ENCODE results near the gene ZFP92. TPM values are rescaled to one million over a fixed set of nuclear protein-coding genes. Genes with fewer than 3 reads are reported as not detected.
"Not testable (repeated sequence)": the region's sequence is repeated elsewhere in the genome, so short reads cannot be mapped to it uniquely, and the experiment has no call there.

Gene ZFP92
- total and polyA plus RNA-seq, 10 of the 15 experiments (the other 5 are each of a cell fraction or from before 2014, with no cell fraction given): 0.02 to 1.6 (median 0.09) TPM; not detected in 2

DNA sequence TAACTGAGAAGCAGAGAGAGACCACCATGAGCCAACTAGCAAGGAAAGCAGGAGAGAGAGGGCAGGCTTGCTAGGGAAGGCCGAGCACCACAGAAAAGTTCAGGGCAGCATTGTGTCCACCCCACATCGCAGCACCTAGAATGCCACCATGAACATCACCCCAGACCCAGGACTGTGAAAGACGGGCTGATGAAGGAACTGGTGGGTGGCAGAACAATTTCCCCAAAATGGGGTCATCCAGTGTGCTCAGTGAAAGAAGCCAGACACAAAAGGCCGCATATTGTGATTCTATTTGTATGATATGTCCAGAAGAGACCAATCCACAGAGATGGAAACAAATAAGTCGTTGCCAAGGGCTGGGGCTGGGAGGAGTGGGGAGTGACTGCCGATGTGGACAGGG, 26.9 kb upstream of the ZFP92 start (continued):
- TF ChIP-seq ASH2L (IDR thresholded peaks at IDR 0.05; ENCODE audit: borderline replicate concordance, low read depth): no peak
- no peak for TF ChIP-seq SMAD1 (IDR thresholded peaks at IDR 0.05; ENCODE audit: low read depth, partially characterized antibody)
- TF ChIP-seq, protein P1, sequence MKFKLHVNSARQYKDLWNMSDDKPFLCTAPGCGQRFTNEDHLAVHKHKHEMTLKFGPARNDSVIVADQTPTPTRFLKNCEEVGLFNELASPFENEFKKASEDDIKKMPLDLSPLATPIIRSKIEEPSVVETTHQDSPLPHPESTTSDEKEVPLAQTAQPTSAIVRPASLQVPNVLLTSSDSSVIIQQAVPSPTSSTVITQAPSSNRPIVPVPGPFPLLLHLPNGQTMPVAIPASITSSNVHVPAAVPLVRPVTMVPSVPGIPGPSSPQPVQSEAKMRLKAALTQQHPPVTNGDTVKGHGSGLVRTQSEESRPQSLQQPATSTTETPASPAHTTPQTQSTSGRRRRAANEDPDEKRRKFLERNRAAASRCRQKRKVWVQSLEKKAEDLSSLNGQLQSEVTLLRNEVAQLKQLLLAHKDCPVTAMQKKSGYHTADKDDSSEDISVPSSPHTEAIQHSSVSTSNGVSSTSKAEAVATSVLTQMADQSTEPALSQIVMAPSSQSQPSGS (IDR thresholded peaks at IDR 0.05; ENCODE audit: low read length): no peak

DNA sequence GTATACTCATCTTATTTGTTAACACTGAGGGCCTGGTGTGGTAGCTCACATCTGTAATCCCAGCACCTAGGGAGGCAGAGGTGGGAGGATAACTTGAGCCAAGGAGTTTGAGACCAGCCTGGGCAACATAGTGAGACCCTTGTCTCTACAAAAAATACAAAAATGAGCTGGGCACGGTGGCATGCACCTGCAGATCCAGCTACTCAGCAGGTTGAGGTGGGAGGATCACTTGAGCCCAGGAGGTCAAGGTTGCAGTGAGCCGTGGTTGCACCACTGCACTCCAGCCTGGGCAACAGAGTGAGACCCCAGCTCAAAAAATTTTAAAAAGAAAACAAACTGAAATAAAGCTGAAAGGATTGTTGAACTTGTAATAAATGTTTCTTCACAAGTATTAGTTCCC, 26.3 kb upstream of the ZFP92 start:
- H3K9ac ChIP-seq (ENCODE audit: control insufficient read depth, insufficient read depth, low read length); in situ Hi-C loops (cut with MboI); H2AFZ ChIP-seq (ENCODE audit: control insufficient read depth, low read depth, low read length); H3K4me1 ChIP-seq (ENCODE audit: control insufficient read depth, insufficient read depth, low read length); H3K36me3 ChIP-seq (ENCODE audit: control insufficient read depth in 2 of 2, insufficient read depth in 2 of 2, low read length in 1 of 2); BruUV-seq (replicated peaks); RAD21 ChIA-PET (ENCODE audit: unreplicated experiment); H3K79me2 ChIP-seq (ENCODE audit: control insufficient read depth, insufficient read depth, low read length); FAIRE-seq; DNase-seq (ENCODE audit: low read depth, low spot score); H3K27me3 ChIP-seq (replicated peaks in 1 of 2; ENCODE audit: control insufficient read depth in 2 of 2, insufficient read depth in 2 of 2, low read length in 1 of 2); ATAC-seq; H3K9me3 ChIP-seq (replicated peaks; ENCODE audit: control insufficient read depth, insufficient read depth, low read length); H3K4me2 ChIP-seq (ENCODE audit: control insufficient read depth, insufficient read depth); CTCF ChIA-PET; POLR2A ChIA-PET; H4K20me1 ChIP-seq (ENCODE audit: control insufficient read depth, insufficient read depth); H3K4me3 ChIP-seq; intact Hi-C loops (cut with micrococcal nuclease; ENCODE audit: unreplicated experiment); H3K27ac ChIP-seq (ENCODE audit: control insufficient read depth, insufficient read depth); SMC1A ChIA-PET (ENCODE audit: uncharacterized antibody, unreplicated experiment): not testable (repeated sequence)
- WGBS (ENCODE audit: insufficient coverage, insufficient replicate concordance, low lambda C conversion rate, missing lambda C conversion rate): 15% methylated on average over 2 of the region's 2 CpGs

DNA sequence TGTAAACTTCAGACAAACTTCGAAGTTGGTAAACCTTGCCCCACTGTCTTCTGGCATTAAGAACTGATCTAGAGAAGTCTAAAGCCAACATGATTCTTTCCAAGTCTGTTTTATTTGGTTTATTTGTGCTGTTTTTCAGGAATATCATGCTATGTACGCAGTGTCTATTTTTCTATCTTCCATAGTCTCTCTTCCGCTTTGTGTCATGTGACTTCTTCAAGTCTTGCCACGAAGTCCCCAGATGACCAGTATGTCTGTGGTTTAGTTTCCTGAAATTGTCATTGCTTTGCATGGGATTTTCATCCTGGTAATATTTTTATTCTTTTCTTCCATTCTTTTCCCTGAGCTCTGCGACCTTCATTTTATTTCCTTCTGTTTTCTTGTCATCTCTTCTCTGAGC, 25.2 kb upstream of the ZFP92 start:
- ChIA-PET RAD21 (ENCODE audit: unreplicated experiment) (no interaction called here), POLR2A (no interaction called here), CTCF (no interaction called here), SMC1A (ENCODE audit: uncharacterized antibody, unreplicated experiment) (interaction anchor here (0.9 kb wide), 1 partner anchor 41 kb away, joined by 3 read pairs; no protein-coding TSS in a partner anchor)
- intact Hi-C loops (cut with micrococcal nuclease; ENCODE audit: unreplicated experiment): no loop called here
- no TSS peak for BruUV-seq (replicated peaks)
- Histone ChIP-seq H3K4me3 (no peak overlapping the region), H4K20me1 (ENCODE audit: control insufficient read depth, insufficient read depth) (no peaks in the 10 kb centered on the region), H3K27ac (ENCODE audit: control insufficient read depth, insufficient read depth) (no peak overlapping the region), H3K79me2 (ENCODE audit: control insufficient read depth, insufficient read depth, low read length) (no peaks in the 10 kb centered on the region), H3K9ac (ENCODE audit: control insufficient read depth, insufficient read depth, low read length) (no peak overlapping the region), H3K4me2 (ENCODE audit: control insufficient read depth, insufficient read depth) (no peak overlapping the region), H3K36me3 (ENCODE audit: control insufficient read depth in 2 of 2, insufficient read depth in 2 of 2, low read length in 1 of 2) (no peaks in the 10 kb centered on the region), H2AFZ (ENCODE audit: control insufficient read depth, low read depth, low read length) (no peak overlapping the region), H3K4me1 (ENCODE audit: control insufficient read depth, insufficient read depth, low read length) (no peaks in the 10 kb centered on the region), H3K9me3 (replicated peaks; ENCODE audit: control insufficient read depth, insufficient read depth, low read length) (no peaks in the 10 kb centered on the region; the same call in 2 of the 3 replicates), H3K27me3 (replicated peaks in 1 of 2; ENCODE audit: control insufficient read depth in 2 of 2, insufficient read depth in 2 of 2, low read length in 1 of 2) (no peaks in the 10 kb centered on the region)
- FAIRE-seq: no peak
- 46% methylated on average over 5 of the region's 5 CpGs for whole genome bisulfite sequencing (ENCODE audit: insufficient coverage, insufficient replicate concordance, low lambda C conversion rate, missing lambda C conversion rate)
- ATAC-seq: no peak
- no peak for DNase-seq (ENCODE audit: low read depth, low spot score)
- in situ Hi-C loops (cut with MboI): no loop called here
- TF ChIP-seq CEBPB (IDR thresholded peaks at IDR 0.05; ENCODE audit: borderline replicate concordance in 1 of 2, low read depth in 2 of 2, low read length in 2 of 2) (no peak), KAT2A (conservative IDR thresholded peaks at IDR 0.05; ENCODE audit: control insufficient read depth, low read depth, low read length) (no peak), RAD21 (IDR thresholded peaks at IDR 0.05; ENCODE audit: insufficient read depth, low read depth, low read length) (no peak), HDAC2 (IDR thresholded peaks at IDR 0.05) (no peak), EGR1 (IDR thresholded peaks at IDR 0.05; ENCODE audit: borderline replicate concordance in 1 of 2, low read depth in 2 of 2, low read length in 2 of 2) (no peak), POU2F2 (IDR thresholded peaks at IDR 0.05; ENCODE audit: borderline replicate concordance, low read depth, low read length) (no peak), SMARCA5 (IDR thresholded peaks at IDR 0.05) (no peak), BHLHE40 (IDR thresholded peaks at IDR 0.05; ENCODE audit: borderline replicate concordance in 1 of 2, low read depth in 2 of 2, low read length in 1 of 2) (no peak), NFIC (IDR thresholded peaks at IDR 0.05; ENCODE audit: low read depth, low read length) (no peak), PAX8 (IDR thresholded peaks at IDR 0.05) (no peak)
- TF ChIP-seq, protein P2, sequence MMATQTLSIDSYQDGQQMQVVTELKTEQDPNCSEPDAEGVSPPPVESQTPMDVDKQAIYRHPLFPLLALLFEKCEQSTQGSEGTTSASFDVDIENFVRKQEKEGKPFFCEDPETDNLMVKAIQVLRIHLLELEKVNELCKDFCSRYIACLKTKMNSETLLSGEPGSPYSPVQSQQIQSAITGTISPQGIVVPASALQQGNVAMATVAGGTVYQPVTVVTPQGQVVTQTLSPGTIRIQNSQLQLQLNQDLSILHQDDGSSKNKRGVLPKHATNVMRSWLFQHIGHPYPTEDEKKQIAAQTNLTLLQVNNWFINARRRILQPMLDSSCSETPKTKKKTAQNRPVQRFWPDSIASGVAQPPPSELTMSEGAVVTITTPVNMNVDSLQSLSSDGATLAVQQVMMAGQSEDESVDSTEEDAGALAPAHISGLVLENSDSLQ (IDR thresholded peaks at IDR 0.05): no peak
